GM19438 (cell line): ENCODE measurements around the gene HLA-C.
A peak's percentile ranks its signal among the peaks of the same experiment; 100 is the strongest.
"Not testable (repeated sequence)": the region's sequence is repeated elsewhere in the genome, so short reads cannot be mapped to it uniquely, and the experiment has no call there.

Experiments
- ATAC-seq: cut with Tn5 transposase; IDR thresholded peaks from one replicate; pipeline ENCODE4 v1.9.1; 2021; ENCODE audit warnings: low read depth; ENCODE audit not compliant: unreplicated experiment

Gene HLA-C

DNA sequence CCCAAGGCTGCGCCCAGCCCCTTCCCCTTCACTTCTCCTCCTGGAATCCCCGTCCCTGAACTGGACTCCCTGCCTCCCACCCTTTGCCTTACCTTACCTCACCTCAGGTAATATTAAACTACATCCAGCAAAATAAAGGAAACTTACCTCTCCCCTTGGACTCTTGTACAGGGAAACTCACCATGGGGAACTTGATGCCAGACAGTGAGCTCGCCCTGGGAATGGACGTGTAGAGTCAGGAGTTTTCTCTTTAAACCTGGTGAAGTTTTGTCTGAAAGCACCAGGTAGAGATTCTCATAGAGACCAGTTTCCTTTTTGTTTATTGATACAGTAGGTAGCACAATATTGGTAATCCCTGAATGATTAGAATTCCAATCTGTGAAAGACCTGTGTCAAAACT lies 544 bp upstream of the HLA-C start:
- no peak for ATAC-seq

DNA sequence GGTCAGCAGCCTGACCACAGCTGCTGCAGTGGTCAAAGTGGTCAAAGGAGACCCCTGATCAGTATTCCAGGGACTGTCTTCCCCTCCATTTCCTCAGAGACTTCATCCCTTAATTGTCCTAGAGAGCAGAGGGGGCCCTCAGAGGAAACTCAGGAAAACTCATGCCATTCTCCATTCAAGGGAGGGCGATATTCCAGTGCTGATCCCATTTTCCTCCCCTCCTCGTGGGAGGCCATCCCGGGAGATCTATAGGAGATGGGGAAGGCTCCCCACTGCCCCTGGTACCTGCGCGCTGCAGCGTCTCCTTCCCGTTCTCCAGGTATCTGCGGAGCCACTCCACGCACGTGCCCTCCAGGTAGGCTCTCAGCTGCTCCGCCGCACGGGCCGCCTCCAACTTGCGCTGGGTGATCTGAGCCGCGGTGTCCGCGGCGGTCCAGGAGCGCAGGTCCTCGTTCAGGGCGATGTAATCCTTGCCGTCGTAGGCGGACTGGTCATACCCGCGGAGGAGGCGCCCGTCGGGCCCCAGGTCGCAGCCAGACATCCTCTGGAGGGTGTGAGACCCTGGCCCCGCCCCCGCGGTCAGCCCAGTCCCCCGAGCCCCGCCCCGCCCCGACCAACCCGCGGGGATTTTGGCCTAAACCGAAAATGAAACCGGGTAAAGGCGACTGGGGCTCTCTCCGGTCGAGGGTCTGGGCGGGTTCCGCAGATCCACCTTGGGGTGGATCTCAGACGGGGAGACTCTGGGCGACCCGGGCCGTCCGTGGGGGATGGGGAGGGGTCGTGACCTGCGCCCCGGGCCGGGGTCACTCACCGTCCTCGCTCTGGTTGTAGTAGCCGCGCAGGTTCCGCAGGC lies 878 bp downstream of the HLA-C start:
- ATAC-seq = peak; percentile 44

DNA sequence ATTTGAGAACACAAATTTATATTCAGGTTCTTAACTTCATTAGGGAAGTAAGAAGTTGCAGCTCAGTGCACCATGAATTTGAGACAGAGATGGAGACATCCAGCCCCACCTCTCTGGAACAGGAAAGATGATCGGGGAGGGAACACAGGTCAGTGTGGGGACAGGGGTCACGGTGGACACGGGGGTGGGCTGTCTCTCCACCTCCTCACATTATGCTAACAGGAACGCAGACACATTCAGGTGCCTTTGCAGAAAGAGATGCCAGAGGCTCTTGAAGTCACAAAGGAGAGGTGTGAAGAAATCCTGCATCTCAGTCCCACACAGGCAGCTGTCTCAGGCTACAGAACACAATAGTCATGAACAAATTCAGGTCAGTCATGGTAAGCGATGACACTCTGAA lies 3.1 kb downstream of the HLA-C start:
- no peak for ATAC-seq

DNA sequence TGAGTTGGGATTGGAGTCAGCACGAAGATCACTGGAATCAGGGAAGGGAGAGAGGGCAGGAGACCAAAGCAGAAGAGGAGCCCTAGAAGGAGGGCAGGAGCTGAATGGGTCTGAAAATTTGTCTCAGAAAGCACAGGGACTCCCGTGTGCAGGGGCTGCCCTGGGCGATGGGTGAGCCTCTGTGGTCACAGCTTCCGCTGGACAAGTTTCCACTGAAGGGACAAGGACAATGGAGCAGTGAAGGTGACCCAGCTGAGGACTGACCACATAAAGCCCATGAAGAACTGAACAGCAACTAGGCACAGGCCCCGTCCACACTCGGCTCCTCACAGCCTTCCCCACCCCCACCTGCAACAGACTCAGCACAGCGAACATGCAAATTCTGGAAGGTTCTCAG lies 3.5 kb downstream of the HLA-C start:
- no peak for ATAC-seq

DNA sequence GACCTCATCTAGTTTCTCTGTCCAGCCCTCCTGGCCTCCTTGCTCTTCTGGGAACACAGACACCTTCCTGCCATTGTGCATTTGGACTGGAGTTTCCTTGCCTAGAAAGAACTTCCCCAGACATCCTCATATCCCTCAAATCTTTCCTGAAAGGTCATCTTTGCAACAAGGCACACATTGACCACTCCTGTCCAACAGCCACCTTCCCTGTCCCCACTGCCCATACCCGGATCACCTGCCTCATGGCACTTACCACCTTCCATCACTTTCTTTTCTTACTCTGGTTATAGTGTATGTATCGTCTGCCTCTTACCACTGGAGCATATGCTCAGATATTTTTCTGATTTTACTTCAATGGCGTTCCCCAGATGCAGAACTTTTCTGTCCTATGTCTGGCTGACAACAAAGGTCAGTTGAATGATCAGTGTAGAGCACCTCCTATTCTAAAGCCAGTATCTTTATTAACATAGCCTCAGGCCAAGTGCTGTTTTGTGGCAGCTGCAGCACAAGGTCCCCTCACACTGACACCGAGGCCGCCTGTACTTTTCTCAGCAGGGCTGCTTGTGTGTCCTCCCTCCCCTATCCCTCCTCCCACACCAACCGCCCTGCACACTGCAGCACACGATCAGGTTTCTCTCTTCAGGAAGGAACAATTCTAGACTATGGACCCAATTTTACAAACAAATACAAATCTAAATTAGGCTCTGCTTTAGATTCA lies 4.1 kb downstream of the HLA-C start:
- ATAC-seq = no peak

DNA sequence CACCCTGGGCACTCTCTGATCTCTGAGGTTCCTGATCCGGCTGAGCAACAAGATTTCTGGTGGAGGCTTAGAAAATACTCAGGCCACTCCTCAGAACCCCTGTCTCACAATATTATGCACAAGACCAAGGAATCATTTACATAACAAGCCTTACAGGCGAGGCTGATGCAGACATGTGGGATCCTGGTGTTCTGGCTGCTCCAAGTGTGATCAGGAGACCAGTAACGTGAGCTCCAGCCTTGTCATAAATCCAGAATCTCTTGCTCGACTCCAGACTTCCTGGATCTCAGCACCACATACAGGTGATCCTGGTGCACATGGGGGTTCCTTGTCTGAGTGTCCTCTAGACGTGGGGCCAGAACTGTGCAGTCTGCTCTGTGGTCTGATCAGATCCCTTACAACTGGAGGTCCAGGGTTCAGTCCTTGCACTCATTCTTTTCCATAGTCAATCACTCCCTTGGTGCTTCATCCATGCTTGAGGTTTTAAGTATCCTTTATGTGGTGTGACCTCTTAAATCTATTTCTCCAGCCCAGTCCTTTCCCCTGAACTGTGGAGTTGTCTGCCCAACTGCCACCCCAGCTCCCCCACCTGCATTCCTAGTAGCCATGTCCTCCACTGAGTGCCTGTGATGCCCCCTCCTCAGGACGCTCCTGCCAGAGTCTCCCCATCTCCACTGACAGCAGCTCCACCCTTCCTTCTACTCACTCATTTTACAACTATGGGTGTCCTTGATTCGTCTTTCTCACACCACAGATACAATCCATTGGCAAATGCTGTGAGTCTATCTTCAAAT lies 5.1 kb downstream of the HLA-C start:
- ATAC-seq = no peak

DNA sequence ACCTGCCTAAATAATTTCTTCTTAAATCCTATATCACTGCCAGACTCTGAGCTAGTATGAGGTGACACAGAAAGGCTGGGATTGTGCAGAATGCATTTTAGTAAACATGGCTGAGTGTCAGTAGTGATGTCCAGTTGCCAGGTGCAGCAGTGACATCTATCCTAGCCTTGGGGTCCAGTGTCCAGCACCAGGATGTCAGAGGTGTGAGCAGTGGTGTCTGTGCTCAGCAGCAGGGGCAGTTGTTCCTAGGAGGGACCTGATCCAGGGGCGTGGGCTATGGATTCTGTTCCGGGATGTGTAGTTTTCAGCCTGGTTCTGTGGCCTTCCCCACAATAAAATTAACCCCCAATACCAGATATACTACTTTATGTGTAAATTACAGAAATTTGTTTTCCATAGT lies 6.0 kb downstream of the HLA-C start:
- ATAC-seq = no peak

DNA sequence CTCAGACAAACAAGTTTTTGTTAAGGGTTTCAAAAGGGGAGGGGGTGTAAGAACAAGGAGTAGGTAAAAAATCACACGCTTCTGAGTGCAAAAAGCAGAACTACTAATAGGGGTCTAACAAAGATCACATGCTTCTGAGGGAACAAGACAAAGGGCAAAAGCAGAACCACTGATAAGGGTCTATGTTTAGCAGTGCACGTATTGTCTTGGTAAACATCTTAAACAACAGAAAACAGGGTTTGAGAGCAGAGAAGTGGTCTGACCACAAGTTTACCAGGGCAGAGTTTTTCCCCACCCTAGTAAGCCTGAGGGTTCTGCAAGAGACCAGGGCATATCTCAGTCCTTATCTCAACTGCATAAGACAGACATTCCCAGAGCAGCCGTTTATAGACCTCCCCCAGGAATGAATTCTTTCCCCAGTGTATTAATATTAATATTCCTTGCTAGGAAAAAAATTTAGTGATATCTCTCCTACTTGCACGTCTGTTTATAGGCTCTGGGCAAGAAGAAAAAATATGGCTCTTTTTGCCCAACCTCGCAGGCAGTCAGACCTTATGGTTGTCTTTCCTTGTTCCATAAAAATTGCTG lies 8.5 kb downstream of the HLA-C start:
- not testable (repeated sequence) for ATAC-seq

DNA sequence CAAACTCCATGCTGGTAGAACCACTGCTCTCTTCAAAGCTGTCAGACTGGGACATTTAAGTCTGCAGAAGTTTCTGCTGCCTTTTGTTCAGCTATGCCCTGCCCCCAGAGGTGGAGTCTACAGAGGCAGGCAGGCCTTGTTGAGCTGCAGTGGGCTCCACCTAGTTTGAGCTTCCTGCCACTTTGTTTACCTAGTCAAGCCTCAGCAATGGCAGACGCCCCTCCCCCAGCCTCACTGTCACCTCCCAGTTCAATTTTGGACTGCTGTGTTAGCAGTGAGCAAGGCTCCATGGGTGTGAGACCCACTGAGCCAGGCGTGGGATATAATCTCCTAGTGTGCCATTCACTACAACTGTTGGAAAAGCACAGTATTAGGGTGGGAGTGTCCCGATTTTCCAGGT lies 11.9 kb downstream of the HLA-C start:
- not testable (repeated sequence) for ATAC-seq

DNA sequence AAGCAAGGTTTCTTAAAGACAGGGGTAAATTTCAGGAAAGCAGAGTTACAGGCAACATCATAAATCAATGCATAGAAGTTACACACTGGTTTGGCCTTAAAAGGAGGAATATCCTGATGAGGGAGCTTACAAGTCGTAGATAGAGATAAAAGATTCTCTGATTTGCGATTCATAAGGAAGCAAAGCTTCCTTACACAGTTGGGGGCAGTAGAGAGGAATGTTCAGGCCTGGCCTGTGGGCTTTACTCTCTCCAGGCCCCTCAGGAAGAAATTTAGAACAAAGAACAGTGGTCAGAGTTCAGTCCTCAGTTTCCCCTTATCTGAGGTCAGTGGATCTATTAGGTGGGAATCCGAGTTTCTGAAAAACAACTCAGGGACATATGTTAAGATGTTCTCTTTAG lies 19.3 kb downstream of the HLA-C start:
- ATAC-seq = no peak

DNA sequence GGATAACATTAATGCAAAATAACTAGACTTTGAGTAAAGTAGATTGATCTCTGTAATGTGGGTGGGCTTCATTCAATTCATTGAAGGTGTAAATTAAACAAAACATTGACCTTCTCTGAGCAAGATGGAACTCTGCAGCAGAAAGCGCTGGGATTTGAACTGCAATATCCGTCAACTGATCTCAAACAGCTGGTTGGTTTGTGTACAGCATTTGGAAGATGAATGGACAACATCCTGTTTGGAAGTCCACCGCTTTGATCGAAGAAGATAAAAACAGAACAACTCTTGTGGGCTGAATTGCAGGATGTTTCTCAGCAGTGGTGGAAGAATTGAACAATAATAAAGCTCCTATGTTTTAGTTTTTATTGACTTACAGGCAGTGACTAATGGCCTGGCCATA lies 20.6 kb downstream of the HLA-C start:
- ATAC-seq = no peak

DNA sequence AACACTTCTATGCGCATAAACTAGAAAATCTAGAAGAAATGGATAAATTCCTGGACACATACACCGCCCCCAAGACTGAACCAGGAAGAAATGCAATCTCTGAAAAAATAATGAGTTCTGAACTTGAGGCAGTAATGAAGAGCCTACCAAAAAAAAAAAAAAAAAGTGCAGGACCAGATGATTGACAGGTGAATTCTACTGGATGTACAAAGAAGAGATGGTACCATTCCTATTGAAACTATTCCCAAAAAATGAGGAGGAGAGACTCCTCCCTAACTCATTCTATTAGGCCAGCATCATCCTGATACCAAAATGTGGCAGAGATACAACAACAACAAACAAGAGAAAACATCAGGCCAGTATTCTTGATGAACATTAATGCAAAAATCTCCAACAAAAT lies 22.7 kb downstream of the HLA-C start:
- no peak for ATAC-seq

DNA sequence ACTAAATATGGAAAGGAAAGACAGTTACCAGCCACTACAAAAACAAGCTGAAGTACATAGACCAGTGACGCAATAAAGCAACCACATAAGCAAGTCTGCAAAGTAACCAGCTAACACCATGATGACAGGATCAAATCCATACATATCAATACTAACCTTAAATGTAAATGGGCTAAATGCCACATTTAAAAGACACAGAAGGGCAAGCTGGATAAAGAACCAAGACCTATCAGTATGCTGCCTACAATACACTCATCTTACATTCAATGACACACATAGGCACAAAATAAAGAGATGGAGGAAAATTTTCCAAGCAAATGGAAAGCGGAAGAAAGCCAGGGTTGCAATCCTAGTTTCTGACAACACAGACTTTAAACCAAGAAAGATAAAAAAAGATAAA lies 24.1 kb downstream of the HLA-C start:
- no peak for ATAC-seq

DNA sequence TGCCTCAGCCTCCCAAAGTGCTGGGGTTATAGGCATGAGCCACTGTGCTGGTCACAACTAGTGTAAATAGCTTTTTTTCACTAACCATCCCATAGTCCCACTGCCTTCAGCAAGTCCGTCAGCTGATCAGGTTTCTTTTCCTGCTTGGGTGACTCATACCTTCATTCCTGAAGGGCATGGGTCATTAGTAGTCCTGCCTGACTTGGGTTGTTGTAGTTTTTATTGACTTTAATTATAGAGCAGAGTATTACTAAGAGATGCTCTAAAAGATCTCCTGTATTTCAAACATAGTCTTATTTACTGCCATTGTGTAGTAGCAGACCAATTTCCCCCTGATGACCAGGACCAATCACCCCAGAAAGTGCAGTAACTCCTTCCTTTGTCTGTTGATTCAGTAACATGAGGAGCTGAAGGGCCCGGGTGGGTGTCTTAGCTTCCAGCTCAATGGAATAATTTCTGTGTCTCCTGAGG lies 25.8 kb downstream of the HLA-C start:
- ATAC-seq = no peak

DNA sequence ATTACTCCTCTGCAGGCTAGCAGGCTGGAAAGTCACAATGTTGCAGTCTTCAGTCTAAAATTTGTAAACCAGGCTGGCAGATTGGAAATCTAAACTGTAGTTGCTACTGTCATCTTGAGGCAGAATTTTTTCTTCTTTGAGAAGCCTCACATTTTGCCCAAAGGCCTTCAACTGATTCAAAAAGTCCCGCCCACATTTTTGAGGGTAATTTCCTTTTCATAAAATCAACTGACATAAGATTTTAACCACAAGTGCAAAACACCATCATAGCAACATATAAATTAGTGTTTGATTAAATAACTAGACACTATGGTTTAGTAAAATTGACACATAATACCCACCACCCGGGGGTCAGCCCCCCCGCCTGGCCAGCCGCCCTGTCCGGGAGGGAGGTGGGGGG lies 28.4 kb downstream of the HLA-C start:
- ATAC-seq = no peak

DNA sequence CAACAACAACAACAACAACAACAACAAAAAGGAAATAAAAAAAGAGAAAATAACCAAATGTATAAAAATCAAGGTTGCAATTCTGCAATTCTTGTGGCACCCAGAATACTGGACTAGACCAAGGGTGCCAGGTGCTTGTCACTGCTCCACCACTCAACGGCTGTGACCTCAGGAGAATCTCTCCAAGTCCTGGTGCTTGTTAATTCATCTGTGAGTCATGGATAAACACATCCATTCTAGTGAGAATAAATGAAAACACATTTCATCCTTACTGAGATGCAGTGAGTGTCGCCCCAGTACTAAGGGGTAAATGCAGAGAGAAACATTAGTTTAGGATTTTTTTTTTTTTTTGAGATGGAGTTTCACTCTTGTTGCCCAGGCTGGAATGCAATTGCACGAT lies 32.0 kb downstream of the HLA-C start:
- no peak for ATAC-seq

DNA sequence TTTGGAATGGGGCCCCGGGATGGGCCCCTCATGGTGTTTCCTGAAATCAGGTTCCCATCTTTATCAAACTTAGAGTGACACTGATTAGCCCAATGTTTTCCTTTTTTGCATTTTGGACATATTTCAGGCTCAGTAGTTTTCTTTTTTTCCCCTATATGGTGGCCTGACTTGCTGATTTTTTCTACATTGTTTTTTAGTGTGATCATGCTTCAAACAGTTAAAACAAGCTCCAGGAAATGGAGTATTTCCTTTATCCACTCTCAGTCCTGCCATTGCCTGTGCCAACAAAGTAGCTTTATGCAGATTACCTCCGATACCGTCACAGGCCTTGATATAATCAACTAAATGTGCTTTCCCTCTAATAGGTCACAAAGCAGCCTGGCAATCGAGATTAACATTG lies 37.8 kb downstream of the HLA-C start:
- not testable (repeated sequence) for ATAC-seq

DNA sequence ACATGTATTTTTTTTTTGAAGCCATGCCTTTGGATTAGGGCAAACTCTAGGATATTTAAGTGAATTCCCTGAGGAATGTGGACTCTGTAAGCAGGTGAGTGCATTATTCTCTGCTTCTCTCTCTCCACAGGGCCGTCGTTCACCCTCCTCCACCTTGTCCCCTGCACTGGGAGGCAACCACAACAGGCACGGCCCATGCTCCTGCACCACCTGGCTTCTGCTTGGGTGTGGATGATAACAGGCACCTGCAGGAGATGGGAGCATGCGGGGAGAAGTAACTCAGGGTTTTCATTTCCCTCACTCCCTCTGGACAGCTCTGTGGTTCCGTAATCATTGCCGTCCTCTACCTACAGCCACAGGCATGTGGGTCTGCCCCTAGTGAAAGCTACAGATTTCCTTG lies 43.4 kb downstream of the HLA-C start:
- no peak for ATAC-seq

DNA sequence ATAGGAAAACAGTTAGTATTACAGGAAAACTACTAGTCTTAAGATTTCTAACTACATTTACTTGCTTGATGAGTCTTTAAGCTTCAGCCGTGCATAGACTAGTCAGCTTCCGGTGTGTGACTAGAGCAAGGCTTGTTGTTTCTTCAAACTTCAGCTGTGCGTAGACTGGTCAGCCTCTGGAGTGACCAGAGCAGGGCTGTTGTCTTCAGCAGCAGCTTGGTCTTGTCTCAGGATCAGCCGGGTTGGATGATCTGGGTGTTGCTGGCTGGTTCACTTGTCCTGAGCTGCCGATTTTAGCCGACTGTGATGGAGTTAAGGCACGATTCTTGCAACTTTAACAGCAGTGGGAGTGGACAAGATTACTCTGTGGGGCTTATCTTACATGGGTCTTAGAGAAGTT lies 44.7 kb downstream of the HLA-C start:
- ATAC-seq = no peak

DNA sequence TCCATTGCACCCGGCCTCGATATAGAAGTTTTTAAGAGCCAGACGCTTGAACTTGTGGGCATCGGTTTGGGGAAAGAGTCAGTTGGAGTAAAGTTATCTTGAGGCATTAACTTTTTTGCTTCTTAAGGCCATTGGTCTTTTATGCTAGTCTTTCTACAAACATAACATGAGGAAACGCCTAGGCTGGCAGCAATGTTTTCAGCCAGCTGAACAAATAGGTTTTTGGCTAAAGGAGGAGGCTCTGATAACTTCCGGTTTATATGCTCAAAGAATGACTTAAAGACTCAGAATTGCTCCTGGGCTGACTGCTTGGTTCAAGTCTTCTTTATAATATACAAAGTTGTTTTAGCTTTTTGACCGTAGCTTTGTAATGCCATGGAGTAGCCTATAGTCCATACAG lies 46.2 kb downstream of the HLA-C start:
- no peak for ATAC-seq

DNA sequence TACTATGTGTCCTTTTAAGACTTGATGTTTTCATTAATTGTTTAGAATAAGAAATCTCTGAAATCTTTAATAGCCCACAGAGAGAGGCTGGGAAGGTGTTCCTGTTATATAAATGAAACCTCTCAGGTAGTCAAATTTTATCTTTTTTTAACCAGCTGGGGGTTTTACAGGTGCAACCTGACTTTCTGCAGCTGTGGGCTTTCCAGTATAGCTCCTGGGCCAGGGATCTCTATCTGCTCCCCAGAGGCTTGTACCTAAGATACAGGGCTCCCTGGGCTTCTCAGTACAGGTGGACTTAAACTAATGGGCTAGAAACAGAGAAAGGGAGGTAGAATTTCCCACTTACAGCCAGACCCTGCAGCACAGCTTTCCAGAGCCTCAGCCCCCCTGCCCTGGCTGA lies 49.4 kb downstream of the HLA-C start:
- no peak for ATAC-seq
